GM23338 (cell line): ENCODE results near the gene UMODL1. TPM values are rescaled to one million over a fixed set of nuclear protein-coding genes. Genes with fewer than 3 reads are reported as not detected.

Experiments
- ATAC-seq: fragments of 200-7000 bp; cut with Tn5 transposase; 3 replicates; pipeline ENCODE4 v1.9.1; 2020
- DNase-seq: peaks from one replicate; pipeline ENCODE4 v3.0.0-alpha.2; 2015; ENCODE audit warnings: low spot score
- H2AFZ ChIP-seq: fragments of 200-600 bp; sonication (generic); 2 replicates; pipeline ENCODE4 v1.8.0; 2016; ENCODE audit warnings: antibody characterized with exemption, mild to moderate bottlenecking, moderate library complexity
- H3F3A ChIP-seq: fragments of 200-600 bp; sonication (generic); replicated peaks from 2 replicates; pipeline ENCODE4 v1.8.0; 2017; ENCODE audit warnings: antibody characterized with exemption, mixed run types, low read depth
- H3K27ac ChIP-seq: fragments of 200-600 bp; sonication (generic); 2 replicates; pipeline ENCODE4 v1.6.1; 2016; ENCODE audit warnings: low read depth
- H3K27me3 ChIP-seq: fragments of 200-600 bp; sonication (generic); 2 replicates; pipeline ENCODE4 v1.8.0; 2016; ENCODE audit warnings: mild to moderate bottlenecking, mixed run types, moderate library complexity; ENCODE audit not compliant: insufficient read depth
- H3K36me3 ChIP-seq: fragments of 200-600 bp; sonication (generic); 2 replicates; pipeline ENCODE4 v1.8.0; 2016; ENCODE audit warnings: mild to moderate bottlenecking; ENCODE audit not compliant: insufficient read depth
- H3K4me1 ChIP-seq: fragments of 200-600 bp; sonication (generic); 2 replicates; pipeline ENCODE4 v1.8.0; 2016; ENCODE audit warnings: mild to moderate bottlenecking, moderate library complexity; ENCODE audit not compliant: insufficient read depth
- H3K4me2 ChIP-seq: fragments of 200-600 bp; sonication (generic); 2 replicates; pipeline ENCODE4 v1.7.1; 2017; ENCODE audit warnings: mixed run types
- H3K4me3 ChIP-seq: fragments of 200-600 bp; sonication (generic); 2 replicates; pipeline ENCODE4 v1.6.1; 2016; ENCODE audit warnings: mixed run types
- H3K79me2 ChIP-seq: fragments of 200-600 bp; sonication (generic); replicated peaks from 2 replicates; pipeline ENCODE4 v1.8.0; 2017; ENCODE audit warnings: mild to moderate bottlenecking; ENCODE audit not compliant: insufficient read depth
- H3K9me2 ChIP-seq: fragments of 200-600 bp; sonication (generic); 2 replicates; pipeline ENCODE4 v1.8.0; 2017; ENCODE audit not compliant: insufficient read depth
- H4K20me1 ChIP-seq: fragments of 200-600 bp; sonication (generic); replicated peaks from 2 replicates; pipeline ENCODE4 v1.8.0; 2017; ENCODE audit warnings: mild to moderate bottlenecking; ENCODE audit not compliant: insufficient read depth
- H3K27ac Mint-ChIP-seq: 2 replicates; pipeline ENCODE4 v1.8.0; 2020; ENCODE audit warnings: inconsistent platforms, mild to moderate bottlenecking, moderate library complexity, mixed read lengths
- H3K27me3 Mint-ChIP-seq: 3 replicates; pipeline ENCODE4 v1.8.0; 2022; ENCODE audit warnings: low read depth, mild to moderate bottlenecking, moderate library complexity, mixed read lengths, inconsistent platforms; ENCODE audit not compliant: insufficient read depth, poor library complexity
- H3K36me3 Mint-ChIP-seq: 3 replicates; pipeline ENCODE4 v1.8.0; 2021; ENCODE audit warnings: low read depth, mild to moderate bottlenecking, inconsistent platforms, moderate library complexity, mixed read lengths
- H3K4me1 Mint-ChIP-seq: 3 replicates; pipeline ENCODE4 v1.8.0; 2020; ENCODE audit warnings: mild to moderate bottlenecking, inconsistent platforms, mixed read lengths
- H3K4me3 Mint-ChIP-seq: 3 replicates; pipeline ENCODE4 v1.8.0; 2021; ENCODE audit warnings: moderate library complexity, mild to moderate bottlenecking, inconsistent platforms, mixed read lengths
- H3K9me3 Mint-ChIP-seq: 3 replicates; pipeline ENCODE4 v1.8.0; 2020; ENCODE audit warnings: moderate library complexity, mild to moderate bottlenecking, inconsistent platforms, mixed read lengths
- CREB1 ChIP-seq: fragments of 250-450 bp; sonication (Bioruptor Pico); IDR thresholded peaks from 2 replicates; pipeline ENCODE4 v1.5.0; 2020; ENCODE audit warnings: low read depth, mild to moderate bottlenecking, moderate library complexity
- EZH2 ChIP-seq: fragments of 200-600 bp; sonication (generic); IDR thresholded peaks from one replicate; pipeline ENCODE4 v1.8.0; 2017; ENCODE audit warnings: antibody characterized with exemption, mild to moderate bottlenecking, low read depth; ENCODE audit not compliant: unreplicated experiment
- EZH2phosphoT487 ChIP-seq: fragments of 200-600 bp; sonication (generic); IDR thresholded peaks from one replicate; pipeline ENCODE4 v1.8.1; 2018; ENCODE audit warnings: antibody characterized with exemption; ENCODE audit not compliant: unreplicated experiment
- JUNB ChIP-seq: IDR thresholded peaks from one replicate; pipeline ENCODE4 v1.6.1; 2016; ENCODE audit warnings: antibody characterized with exemption; ENCODE audit not compliant: unreplicated experiment
- NANOG ChIP-seq: IDR thresholded peaks from 2 replicates; pipeline ENCODE4 v1.6.1; 2016; ENCODE audit warnings: antibody characterized with exemption, borderline replicate concordance
- POLR2AphosphoS5 ChIP-seq: IDR thresholded peaks from 2 replicates; pipeline ENCODE4 v1.6.1; 2016; ENCODE audit warnings: antibody characterized with exemption, low read depth
- STAT1 ChIP-seq: IDR thresholded peaks from one replicate; pipeline ENCODE4 v1.6.1; 2016; ENCODE audit warnings: antibody characterized with exemption; ENCODE audit not compliant: unreplicated experiment
- ZNF114 ChIP-seq: fragments of 250-450 bp; sonication (Bioruptor Pico); IDR thresholded peaks from 2 replicates; pipeline ENCODE4 v1.5.0; 2020; ENCODE audit warnings: mild to moderate bottlenecking, moderate library complexity
- ZNF331 ChIP-seq: fragments of 250-450 bp; sonication (Bioruptor Pico); IDR thresholded peaks from 2 replicates; pipeline ENCODE4 v1.5.0; 2020; ENCODE audit warnings: low read depth, mild to moderate bottlenecking, moderate library complexity
- polyA plus RNA-seq: library from polyadenylated mRNA; unstranded; fragments of >200 nt; fragmentation: Nextera tagmentation; extraction: Ambion mirVana; gene quantifications from 2 replicates; pipeline ENCODE4 v1.2.1, GENCODE V29; 2016
- total RNA-seq: library from RNA; depleted of rRNA; stranded (reverse); fragments of >200 nt; shearing (Covaris generic); gene quantifications from 2 replicates; pipeline ENCODE4 v1.2.3, GENCODE V29; 2014
- TF ChIP-seq, protein P1 (sequence below): IDR thresholded peaks from 2 replicates; pipeline ENCODE4 v1.6.1; 2016; ENCODE audit warnings: antibody characterized with exemption
- TF ChIP-seq, protein P2 (sequence below): IDR thresholded peaks from one replicate; pipeline ENCODE4 v1.6.1; 2018; ENCODE audit warnings: antibody characterized with exemption; ENCODE audit not compliant: unreplicated experiment
- TF ChIP-seq, protein P3 (sequence below), 2 experiments: fragments of 200-600 bp in 1 of 2; sonication (generic) in 1 of 2; conservative IDR thresholded peaks; 2 replicates each; pipeline versions ENCODE4 v1.5.1 to v1.6.1; 2016 to 2017; ENCODE audit warnings: antibody characterized with exemption in 2 of 2, low read depth in 2 of 2, mild to moderate bottlenecking in 2 of 2, moderate library complexity in 1 of 2
- TF ChIP-seq, protein P4 (sequence below): fragments of 250-450 bp; sonication (Bioruptor Pico); IDR thresholded peaks from 2 replicates; pipeline ENCODE4 v1.5.0; 2020; ENCODE audit warnings: mild to moderate bottlenecking, moderate library complexity

UMODL1 gene
- total and polyA plus RNA-seq, 2 experiments from 2014 or later: not detected

DNA sequence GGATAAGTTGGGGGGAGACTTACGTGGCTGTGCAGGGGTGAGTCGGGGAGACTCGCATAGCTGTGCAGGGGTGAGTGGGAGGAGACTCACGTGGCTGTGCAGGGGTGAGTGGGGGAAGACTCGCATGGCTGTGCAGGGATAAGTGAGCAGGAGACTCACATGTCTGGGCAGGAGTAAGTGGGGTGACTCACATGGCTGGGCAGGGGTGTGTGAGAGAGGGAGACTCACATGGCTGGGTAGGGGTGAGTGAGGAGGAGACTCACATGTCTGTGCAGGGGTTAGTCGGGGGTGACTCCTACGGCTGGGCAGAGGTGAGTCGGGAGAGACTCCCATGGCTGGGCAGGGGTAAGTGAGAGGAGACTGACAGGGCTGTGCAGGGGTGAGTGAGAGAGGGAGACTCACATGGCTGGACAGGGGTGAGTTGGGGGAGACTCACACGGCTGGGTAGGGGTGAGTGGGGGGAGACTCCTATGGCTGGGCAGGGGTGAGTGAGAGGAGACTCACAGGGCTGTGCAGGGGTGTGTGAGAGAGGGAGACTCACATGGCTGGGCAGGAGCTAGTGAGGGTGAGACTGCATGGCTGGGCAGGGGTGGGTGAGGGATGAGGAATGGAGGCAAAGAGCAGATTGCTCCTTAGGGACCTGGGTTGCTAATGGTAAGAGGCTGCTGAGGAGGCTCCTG, 91.9 kb downstream of the UMODL1 start:
- H3K27ac Mint-ChIP-seq: no peak overlapping the region
- Histone ChIP-seq H3K4me2 (no peak overlapping the region), H3K4me3 (no peak overlapping the region), H3F3A (no peaks in the 10 kb centered on the region), H4K20me1 (no peaks in the 10 kb centered on the region), H3K27ac (no peak overlapping the region), H3K36me3 (no peaks in the 10 kb centered on the region), H3K9me2 (no peaks in the 10 kb centered on the region), H3K4me1 (peaks cover 5% of the 10 kb centered on the region), H3K79me2 (no peaks in the 10 kb centered on the region), H2AFZ (no peak overlapping the region), H3K27me3 (no peaks in the 10 kb centered on the region)
- ATAC-seq (no peak), DNase-seq (no peak)
- H3K9me3 Mint-ChIP-seq: no peaks in the 10 kb centered on the region
- TF ChIP-seq, protein P1, sequence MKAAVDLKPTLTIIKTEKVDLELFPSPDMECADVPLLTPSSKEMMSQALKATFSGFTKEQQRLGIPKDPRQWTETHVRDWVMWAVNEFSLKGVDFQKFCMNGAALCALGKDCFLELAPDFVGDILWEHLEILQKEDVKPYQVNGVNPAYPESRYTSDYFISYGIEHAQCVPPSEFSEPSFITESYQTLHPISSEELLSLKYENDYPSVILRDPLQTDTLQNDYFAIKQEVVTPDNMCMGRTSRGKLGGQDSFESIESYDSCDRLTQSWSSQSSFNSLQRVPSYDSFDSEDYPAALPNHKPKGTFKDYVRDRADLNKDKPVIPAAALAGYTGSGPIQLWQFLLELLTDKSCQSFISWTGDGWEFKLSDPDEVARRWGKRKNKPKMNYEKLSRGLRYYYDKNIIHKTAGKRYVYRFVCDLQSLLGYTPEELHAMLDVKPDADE: no peak
- TF ChIP-seq EZH2 (no peak), POLR2AphosphoS5 (no peak), ZNF331 (CRISPR knock-in tag) (no peak), ZNF114 (CRISPR knock-in tag) (no peak), NANOG (no peak), CREB1 (CRISPR knock-in tag) (no peak), JUNB (no peak), EZH2phosphoT487 (no peak), STAT1 (no peak)
- TF ChIP-seq, protein P2, sequence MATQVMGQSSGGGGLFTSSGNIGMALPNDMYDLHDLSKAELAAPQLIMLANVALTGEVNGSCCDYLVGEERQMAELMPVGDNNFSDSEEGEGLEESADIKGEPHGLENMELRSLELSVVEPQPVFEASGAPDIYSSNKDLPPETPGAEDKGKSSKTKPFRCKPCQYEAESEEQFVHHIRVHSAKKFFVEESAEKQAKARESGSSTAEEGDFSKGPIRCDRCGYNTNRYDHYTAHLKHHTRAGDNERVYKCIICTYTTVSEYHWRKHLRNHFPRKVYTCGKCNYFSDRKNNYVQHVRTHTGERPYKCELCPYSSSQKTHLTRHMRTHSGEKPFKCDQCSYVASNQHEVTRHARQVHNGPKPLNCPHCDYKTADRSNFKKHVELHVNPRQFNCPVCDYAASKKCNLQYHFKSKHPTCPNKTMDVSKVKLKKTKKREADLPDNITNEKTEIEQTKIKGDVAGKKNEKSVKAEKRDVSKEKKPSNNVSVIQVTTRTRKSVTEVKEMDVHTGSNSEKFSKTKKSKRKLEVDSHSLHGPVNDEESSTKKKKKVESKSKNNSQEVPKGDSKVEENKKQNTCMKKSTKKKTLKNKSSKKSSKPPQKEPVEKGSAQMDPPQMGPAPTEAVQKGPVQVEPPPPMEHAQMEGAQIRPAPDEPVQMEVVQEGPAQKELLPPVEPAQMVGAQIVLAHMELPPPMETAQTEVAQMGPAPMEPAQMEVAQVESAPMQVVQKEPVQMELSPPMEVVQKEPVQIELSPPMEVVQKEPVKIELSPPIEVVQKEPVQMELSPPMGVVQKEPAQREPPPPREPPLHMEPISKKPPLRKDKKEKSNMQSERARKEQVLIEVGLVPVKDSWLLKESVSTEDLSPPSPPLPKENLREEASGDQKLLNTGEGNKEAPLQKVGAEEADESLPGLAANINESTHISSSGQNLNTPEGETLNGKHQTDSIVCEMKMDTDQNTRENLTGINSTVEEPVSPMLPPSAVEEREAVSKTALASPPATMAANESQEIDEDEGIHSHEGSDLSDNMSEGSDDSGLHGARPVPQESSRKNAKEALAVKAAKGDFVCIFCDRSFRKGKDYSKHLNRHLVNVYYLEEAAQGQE: no peak
- TF ChIP-seq, protein P3, sequence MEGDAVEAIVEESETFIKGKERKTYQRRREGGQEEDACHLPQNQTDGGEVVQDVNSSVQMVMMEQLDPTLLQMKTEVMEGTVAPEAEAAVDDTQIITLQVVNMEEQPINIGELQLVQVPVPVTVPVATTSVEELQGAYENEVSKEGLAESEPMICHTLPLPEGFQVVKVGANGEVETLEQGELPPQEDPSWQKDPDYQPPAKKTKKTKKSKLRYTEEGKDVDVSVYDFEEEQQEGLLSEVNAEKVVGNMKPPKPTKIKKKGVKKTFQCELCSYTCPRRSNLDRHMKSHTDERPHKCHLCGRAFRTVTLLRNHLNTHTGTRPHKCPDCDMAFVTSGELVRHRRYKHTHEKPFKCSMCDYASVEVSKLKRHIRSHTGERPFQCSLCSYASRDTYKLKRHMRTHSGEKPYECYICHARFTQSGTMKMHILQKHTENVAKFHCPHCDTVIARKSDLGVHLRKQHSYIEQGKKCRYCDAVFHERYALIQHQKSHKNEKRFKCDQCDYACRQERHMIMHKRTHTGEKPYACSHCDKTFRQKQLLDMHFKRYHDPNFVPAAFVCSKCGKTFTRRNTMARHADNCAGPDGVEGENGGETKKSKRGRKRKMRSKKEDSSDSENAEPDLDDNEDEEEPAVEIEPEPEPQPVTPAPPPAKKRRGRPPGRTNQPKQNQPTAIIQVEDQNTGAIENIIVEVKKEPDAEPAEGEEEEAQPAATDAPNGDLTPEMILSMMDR (conservative IDR thresholded peaks at IDR 0.05; ENCODE audit: low read depth in 2 of 2): no peak
- TF ChIP-seq, protein P4, sequence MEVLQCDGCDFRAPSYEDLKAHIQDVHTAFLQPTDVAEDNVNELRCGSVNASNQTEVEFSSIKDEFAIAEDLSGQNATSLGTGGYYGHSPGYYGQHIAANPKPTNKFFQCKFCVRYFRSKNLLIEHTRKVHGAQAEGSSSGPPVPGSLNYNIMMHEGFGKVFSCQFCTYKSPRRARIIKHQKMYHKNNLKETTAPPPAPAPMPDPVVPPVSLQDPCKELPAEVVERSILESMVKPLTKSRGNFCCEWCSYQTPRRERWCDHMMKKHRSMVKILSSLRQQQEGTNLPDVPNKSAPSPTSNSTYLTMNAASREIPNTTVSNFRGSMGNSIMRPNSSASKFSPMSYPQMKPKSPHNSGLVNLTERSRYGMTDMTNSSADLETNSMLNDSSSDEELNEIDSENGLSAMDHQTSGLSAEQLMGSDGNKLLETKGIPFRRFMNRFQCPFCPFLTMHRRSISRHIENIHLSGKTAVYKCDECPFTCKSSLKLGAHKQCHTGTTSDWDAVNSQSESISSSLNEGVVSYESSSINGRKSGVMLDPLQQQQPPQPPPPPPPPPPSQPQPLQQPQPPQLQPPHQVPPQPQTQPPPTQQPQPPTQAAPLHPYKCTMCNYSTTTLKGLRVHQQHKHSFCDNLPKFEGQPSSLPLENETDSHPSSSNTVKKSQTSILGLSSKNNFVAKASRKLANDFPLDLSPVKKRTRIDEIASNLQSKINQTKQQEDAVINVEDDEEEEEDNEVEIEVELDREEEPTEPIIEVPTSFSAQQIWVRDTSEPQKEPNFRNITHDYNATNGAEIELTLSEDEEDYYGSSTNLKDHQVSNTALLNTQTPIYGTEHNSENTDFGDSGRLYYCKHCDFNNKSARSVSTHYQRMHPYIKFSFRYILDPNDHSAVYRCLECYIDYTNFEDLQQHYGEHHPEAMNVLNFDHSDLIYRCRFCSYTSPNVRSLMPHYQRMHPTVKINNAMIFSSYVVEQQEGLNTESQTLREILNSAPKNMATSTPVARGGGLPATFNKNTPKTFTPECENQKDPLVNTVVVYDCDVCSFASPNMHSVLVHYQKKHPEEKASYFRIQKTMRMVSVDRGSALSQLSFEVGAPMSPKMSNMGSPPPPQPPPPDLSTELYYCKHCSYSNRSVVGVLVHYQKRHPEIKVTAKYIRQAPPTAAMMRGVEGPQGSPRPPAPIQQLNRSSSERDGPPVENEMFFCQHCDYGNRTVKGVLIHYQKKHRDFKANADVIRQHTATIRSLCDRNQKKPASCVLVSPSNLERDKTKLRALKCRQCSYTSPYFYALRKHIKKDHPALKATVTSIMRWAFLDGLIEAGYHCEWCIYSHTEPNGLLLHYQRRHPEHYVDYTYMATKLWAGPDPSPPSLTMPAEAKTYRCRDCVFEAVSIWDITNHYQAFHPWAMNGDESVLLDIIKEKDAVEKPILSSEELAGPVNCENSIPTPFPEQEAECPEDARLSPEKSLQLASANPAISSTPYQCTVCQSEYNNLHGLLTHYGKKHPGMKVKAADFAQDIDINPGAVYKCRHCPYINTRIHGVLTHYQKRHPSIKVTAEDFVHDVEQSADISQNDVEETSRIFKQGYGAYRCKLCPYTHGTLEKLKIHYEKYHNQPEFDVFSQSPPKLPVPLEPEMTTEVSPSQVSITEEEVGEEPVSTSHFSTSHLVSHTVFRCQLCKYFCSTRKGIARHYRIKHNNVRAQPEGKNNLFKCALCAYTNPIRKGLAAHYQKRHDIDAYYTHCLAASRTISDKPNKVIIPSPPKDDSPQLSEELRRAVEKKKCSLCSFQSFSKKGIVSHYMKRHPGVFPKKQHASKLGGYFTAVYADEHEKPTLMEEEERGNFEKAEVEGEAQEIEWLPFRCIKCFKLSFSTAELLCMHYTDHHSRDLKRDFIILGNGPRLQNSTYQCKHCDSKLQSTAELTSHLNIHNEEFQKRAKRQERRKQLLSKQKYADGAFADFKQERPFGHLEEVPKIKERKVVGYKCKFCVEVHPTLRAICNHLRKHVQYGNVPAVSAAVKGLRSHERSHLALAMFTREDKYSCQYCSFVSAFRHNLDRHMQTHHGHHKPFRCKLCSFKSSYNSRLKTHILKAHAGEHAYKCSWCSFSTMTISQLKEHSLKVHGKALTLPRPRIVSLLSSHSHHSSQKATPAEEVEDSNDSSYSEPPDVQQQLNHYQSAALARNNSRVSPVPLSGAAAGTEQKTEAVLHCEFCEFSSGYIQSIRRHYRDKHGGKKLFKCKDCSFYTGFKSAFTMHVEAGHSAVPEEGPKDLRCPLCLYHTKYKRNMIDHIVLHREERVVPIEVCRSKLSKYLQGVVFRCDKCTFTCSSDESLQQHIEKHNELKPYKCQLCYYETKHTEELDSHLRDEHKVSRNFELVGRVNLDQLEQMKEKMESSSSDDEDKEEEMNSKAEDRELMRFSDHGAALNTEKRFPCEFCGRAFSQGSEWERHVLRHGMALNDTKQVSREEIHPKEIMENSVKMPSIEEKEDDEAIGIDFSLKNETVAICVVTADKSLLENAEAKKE (CRISPR knock-in tag): no peak
- H3K36me3 Mint-ChIP-seq: no peaks in the 10 kb centered on the region
- peaks cover 8% of the 10 kb centered on the region for H3K4me1 Mint-ChIP-seq
- H3K27me3 Mint-ChIP-seq: peaks cover 15% of the 10 kb centered on the region
- H3K4me3 Mint-ChIP-seq: no peak overlapping the region
